Activated CD8-positive, alpha-beta memory T cell treated with anti-CD3 and anti-CD28 coated beads, Interleukin-2, amount 50 U/mL, for 1 hour (primary cell): ENCODE measurements around the gene ZKSCAN2.

ENCODE experiments used
- DNase-seq: peaks from one replicate; pipeline ENCODE4 v3.0.0-alpha.2; 2020; ENCODE audit errors: extremely low read depth

ZKSCAN2 gene

GRCh38 chr16:25223964-25224363, 33.7 kb downstream of the ZKSCAN2 start:
- DNase-seq, result no peak

- no peak for DNase-seq
Observed at GRCh38 chr16:25222959-25223358, 34.7 kb downstream of the ZKSCAN2 start.

DNA sequence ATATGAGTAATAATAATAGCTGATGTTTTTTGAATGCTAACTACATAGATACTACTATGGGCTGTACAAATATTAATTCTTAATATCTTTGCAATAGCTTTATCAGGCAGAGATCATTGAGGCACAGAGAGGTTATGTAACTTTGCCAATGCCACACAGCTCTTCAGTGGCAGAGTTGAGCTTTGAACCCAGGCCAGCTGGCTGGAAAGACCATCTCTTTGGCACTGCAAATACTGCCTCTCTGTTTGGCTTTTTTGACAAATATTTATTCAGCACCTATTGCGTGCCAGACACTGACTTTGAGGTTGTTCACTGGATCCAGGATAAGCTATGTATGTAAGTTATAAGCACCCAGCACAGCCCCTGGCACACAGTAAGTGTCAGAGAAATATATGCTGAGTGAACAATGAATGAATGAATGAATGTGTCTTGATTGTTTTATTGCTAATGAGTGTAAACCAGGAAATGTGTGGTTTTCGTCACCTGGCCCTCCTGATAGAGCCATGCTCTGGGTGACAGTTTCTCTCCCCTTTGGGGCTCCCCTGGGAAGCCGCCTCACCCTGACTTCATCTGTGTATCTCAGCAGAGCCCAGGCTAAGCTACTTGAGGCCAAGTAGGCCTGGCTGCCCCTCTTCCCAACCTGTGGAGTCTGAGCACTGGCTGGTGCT, 38.4 kb downstream of the ZKSCAN2 start:
- no peak for DNase-seq

DNA sequence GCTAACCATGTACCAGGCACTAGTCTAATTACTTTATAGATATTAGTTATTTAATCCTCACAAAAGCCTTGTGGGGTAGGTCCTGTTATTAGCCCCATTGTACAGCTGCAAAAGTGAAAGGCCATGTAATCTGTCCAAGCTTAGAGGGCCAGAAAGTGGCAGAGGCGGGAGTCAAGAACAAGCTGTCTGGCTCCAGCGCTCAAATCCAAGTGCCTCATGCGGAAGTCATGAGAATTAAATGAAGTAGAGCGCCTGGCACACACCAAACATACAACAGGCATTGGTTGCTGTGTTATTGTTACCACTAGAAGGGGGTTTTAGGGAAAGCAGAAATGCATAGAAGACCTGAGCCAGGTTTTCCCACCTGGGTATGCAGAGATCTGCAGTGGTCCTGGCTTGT, 39.7 kb downstream of the ZKSCAN2 start:
- DNase-seq, result no peak

- no peak for DNase-seq
Observed at GRCh38 chr16:25217112-25217511, 40.5 kb downstream of the ZKSCAN2 start.

DNA sequence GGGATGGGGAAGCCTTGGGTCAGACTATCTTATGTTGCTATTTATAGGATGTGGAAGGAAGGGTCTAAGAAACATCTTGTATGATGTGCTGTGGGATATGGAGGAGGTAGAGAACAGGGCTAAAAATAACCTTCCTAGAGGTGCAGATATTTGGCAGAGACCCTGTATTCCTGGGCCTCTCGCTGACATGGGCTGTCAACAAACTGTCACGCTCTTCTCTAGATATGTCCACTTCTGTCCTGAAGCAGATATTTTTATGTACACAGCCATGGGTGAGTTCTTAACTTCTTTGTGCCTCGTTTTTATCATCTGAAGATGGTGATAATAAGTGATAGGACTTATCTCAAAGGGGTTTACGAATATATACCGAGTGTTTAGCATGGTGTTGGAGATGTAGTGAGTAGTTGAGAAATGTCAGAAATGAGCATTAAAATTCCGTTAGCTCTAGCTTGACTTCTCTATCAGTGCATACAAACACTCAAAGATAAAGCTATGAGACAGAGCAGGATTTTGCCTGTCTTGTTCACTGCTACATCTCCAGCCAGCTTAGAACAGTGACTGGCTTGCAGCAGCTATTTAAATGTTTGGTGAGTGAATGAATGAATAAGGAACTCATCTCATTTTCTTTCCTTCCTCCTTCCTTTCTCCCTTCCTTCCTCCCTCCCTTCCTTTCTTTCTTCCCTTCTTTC, 43.8 kb downstream of the ZKSCAN2 start:
- DNase-seq, result no peak

- DNase-seq, result no peak
Observed at GRCh38 chr16:25212636-25213035, 45.0 kb downstream of the ZKSCAN2 start.

- no peak for DNase-seq
Observed at GRCh38 chr16:25210758-25211157, 46.9 kb downstream of the ZKSCAN2 start.

GRCh38 chr16:25199457-25199856, 58.2 kb downstream of the ZKSCAN2 start:
- DNase-seq, result no peak

- no peak for DNase-seq
Observed at GRCh38 chr16:25198021-25198420, 59.6 kb downstream of the ZKSCAN2 start.

DNA sequence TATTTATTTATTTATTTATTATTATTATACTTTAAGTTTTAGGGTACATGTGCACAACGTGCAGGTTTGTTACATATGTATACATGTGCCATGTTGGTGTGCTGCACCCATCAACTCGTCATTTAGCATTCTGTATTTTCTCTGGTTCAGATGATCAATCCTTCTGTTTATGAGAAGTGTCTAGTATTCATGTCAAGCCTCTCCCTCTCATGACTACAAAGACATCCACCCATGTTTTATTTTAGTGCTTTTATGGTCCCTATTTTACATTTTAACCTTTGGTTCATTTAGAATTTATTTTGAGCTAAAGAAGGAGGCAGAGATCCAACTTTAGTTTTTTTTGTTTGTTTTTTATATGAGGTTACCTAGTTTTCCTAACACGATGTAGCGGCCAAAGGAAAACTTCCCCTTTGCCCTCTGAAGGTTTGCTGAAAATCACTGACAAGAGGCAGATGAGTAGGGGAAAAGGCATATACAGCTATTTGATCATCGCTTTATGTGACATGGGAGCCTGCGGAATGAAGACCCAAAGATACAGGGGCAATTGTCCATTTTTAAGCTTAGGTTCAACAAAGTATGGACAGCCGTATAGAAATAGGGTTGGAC, 63.3 kb downstream of the ZKSCAN2 start:
- no peak for DNase-seq

DNA sequence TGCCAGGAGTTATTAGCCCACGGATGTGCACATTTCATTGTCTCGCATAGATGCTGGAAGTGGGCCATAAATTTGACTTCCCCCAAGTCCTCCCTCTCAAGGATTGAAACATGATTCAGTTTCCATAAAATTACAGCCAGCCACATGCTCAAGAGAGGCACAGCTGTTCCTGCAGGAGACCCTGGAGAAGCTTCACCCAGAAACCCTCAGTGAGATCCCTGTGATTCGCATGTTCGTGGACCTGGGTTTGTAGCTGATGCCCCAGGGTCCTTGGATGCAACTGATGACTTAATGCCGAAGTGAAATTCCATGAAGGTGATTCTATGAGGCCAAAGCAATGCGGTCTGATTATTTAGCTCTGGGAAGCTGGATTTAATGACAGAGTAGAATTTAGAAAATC, 65.5 kb downstream of the ZKSCAN2 start:
- no peak for DNase-seq

DNA sequence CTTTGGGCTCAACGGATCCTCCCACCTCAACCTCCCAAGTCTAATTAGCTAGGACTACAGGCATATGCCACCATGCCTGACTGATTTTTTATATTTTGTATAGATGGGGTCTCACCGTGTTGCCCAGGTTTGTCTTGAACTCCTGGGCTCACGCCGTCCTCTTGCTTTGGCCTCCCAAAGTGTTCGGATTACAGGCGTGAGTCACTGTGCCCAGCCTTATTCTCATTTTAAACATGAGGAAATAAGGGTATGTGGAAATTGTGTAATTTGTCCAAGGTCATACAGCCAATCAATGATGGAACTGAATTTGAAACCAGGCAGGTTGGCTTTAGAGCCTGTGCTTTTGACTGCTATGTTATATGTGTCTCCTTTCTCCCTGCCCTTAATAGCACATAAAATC, 68.3 kb downstream of the ZKSCAN2 start:
- DNase-seq, result no peak

- DNase-seq, result no peak
Observed at GRCh38 chr16:25187491-25187795, 70.2 kb downstream of the ZKSCAN2 start.
